A673 (cell line): Measurements from ENCODE around the gene CFAP57. TPM values are rescaled to one million over a fixed set of nuclear protein-coding genes. Genes with fewer than 3 reads are reported as not detected.

Experiments used
- BruUV-seq: library from RNA; stranded (reverse); fragments of 400-500 nt; replicated peaks from 2 replicates; lab custom pipeline; 2021; lab: Mats Ljungman, UMichigan
- CTCF ChIA-PET: fragments of 300-600 bp; sonication (Branson Sonifier 250); formaldehyde crosslinking; loops from one replicate; lab custom pipeline; 2022; ENCODE audit warnings: antibody characterized with exemption; lab: Charles Lee
- POLR2A ChIA-PET: fragments of 300-600 bp; sonication (Branson Sonifier 250); formaldehyde crosslinking; loops from one replicate; lab custom pipeline; 2022; ENCODE audit warnings: antibody characterized with exemption; ENCODE audit not compliant: low non-redundant PET; lab: Charles Lee
- DNase-seq: peaks from one replicate; pipeline ENCODE4 v3.0.0-alpha.2; 2015; ENCODE audit warnings: low spot score
- H3K27ac ChIP-seq: fragments of 200-600 bp; sonication (generic); 2 replicates; pipeline ENCODE4 v1.5.1; 2016; ENCODE audit warnings: mixed run types, low read depth, mild to moderate bottlenecking, mixed read lengths, antibody characterized with exemption, low read length; ENCODE audit not compliant: poor library complexity, severe bottlenecking
- H3K27me3 ChIP-seq: fragments of 200-600 bp; sonication (generic); replicated peaks from 2 replicates; pipeline ENCODE4 v1.6.1; 2017; ENCODE audit warnings: mixed run types, low read depth, mild to moderate bottlenecking, mixed read lengths, antibody characterized with exemption, low read length; ENCODE audit not compliant: insufficient read depth, poor library complexity
- H3K36me3 ChIP-seq: fragments of 200-600 bp; sonication (generic); 2 replicates; pipeline ENCODE4 v1.6.1; 2016; ENCODE audit warnings: mixed run types, mild to moderate bottlenecking, mixed read lengths, antibody characterized with exemption, low read length; ENCODE audit not compliant: insufficient read depth, poor library complexity, severe bottlenecking
- H3K4me1 ChIP-seq: fragments of 200-600 bp; sonication (generic); 2 replicates; pipeline ENCODE4 v1.6.1; 2017; ENCODE audit warnings: mixed run types, mild to moderate bottlenecking, mixed read lengths, antibody characterized with exemption, low read length; ENCODE audit not compliant: insufficient read depth, poor library complexity, severe bottlenecking
- H3K4me3 ChIP-seq: fragments of 200-600 bp; sonication (generic); 2 replicates; pipeline ENCODE4 v1.5.1; 2016; ENCODE audit warnings: low read depth, mixed run types, mild to moderate bottlenecking, mixed read lengths, low read length; ENCODE audit not compliant: poor library complexity, severe bottlenecking
- H3K9me3 ChIP-seq: fragments of 200-600 bp; sonication (generic); 2 replicates; pipeline ENCODE4 v1.6.1; 2016; ENCODE audit warnings: mixed run types, low read depth, mild to moderate bottlenecking, mixed read lengths, antibody characterized with exemption, low read length; ENCODE audit not compliant: poor library complexity, severe bottlenecking
- EZH2 ChIP-seq: fragments of 200-600 bp; sonication (generic); IDR thresholded peaks from 2 replicates; pipeline ENCODE4 v1.6.1; 2017; ENCODE audit warnings: borderline replicate concordance, low read depth, mild to moderate bottlenecking, mixed read lengths, antibody characterized with exemption, low read length; ENCODE audit not compliant: poor library complexity, severe bottlenecking
- intact Hi-C: fragments of 100-400 bp; cut with micrococcal nuclease; formaldehyde crosslinking; loops from one replicate; pipeline ENCODE4 v1.10.0; 2022; ENCODE audit not compliant: unreplicated experiment
- total RNA-seq: library from RNA; stranded (reverse); gene quantifications from 2 replicates; pipeline ENCODE4 v1.2.3, GENCODE V29; 2021
- TF ChIP-seq, protein P1 (sequence below): fragments of 300-800, 200-600 bp; sonication (generic); conservative IDR thresholded peaks from 2 replicates; pipeline ENCODE4 v1.5.1; 2017; ENCODE audit warnings: low read depth, mild to moderate bottlenecking, antibody characterized with exemption, low read length, moderate library complexity, mixed read lengths

CFAP57 gene
- total RNA-seq, 1 experiment from 2014 or later = 0.73 TPM

DNA sequence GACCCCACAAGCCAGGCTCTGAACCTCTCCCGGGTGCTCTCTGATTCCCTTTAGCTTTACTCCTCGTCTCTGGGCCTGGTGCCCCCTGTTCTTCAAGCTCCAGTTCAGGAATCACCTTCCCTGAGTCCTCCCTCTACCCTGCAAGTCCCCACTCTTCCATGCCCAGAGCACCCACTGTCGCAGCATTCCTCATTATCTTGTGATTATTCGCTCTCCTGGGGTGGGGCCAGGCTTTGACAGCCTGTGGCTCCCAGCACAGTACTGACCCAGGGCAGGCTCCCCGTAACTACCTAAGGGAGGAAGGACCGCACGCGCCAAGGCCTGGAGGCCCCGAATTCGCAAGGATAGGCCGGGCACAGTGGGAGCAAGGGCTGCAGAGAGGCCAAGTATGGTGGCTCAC is 114.0 kb downstream of the CFAP57 start:
- ChIA-PET CTCF (no interaction called here), POLR2A (no interaction called here)
- H3K36me3 ChIP-seq = no peaks in the 10 kb centered on the region
- no peak for DNase-seq
- TF ChIP-seq EZH2 = no peak
- TF ChIP-seq, protein P1, sequence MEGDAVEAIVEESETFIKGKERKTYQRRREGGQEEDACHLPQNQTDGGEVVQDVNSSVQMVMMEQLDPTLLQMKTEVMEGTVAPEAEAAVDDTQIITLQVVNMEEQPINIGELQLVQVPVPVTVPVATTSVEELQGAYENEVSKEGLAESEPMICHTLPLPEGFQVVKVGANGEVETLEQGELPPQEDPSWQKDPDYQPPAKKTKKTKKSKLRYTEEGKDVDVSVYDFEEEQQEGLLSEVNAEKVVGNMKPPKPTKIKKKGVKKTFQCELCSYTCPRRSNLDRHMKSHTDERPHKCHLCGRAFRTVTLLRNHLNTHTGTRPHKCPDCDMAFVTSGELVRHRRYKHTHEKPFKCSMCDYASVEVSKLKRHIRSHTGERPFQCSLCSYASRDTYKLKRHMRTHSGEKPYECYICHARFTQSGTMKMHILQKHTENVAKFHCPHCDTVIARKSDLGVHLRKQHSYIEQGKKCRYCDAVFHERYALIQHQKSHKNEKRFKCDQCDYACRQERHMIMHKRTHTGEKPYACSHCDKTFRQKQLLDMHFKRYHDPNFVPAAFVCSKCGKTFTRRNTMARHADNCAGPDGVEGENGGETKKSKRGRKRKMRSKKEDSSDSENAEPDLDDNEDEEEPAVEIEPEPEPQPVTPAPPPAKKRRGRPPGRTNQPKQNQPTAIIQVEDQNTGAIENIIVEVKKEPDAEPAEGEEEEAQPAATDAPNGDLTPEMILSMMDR = no peak
- intact Hi-C loops = no loop called here
- no peaks in the 10 kb centered on the region for H3K9me3 ChIP-seq
- no peaks in the 10 kb centered on the region for H3K27me3 ChIP-seq
- no peaks in the 10 kb centered on the region for H3K4me1 ChIP-seq
- H3K4me3 ChIP-seq = no peak overlapping the region
- no peak overlapping the region for H3K27ac ChIP-seq
- BruUV-seq = no TSS peak

DNA sequence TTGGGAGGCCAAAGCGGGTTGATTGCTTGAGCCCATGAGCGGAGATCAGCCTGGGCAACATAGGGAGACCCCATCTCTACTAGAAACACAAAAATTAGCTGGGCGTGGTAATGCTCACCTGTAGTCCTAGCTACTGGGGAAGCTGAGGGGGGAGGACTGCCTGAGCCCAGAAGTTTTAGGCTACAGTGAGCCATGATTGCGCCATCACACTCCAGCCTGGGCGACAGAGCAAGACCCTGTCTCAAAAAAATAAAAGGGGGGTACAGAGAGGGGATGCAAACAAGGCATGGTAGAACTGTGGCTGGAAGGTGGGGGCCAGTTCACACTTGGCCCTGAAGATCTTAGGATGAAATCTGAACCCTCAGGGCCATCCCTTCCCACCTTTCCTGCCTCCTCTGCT is 114.4 kb downstream of the CFAP57 start:
- H3K27me3 ChIP-seq = no peaks in the 10 kb centered on the region
- H3K36me3 ChIP-seq = no peaks in the 10 kb centered on the region
- TF ChIP-seq EZH2 = no peak
- TF ChIP-seq, protein P1 = no peak
- H3K27ac ChIP-seq = no peak overlapping the region
- intact Hi-C loops = no loop called here
- H3K4me3 ChIP-seq = no peak overlapping the region
- DNase-seq = no peak
- no peaks in the 10 kb centered on the region for H3K9me3 ChIP-seq
- ChIA-PET CTCF (no interaction called here), POLR2A (no interaction called here)
- H3K4me1 ChIP-seq = no peaks in the 10 kb centered on the region
- no TSS peak for BruUV-seq

DNA sequence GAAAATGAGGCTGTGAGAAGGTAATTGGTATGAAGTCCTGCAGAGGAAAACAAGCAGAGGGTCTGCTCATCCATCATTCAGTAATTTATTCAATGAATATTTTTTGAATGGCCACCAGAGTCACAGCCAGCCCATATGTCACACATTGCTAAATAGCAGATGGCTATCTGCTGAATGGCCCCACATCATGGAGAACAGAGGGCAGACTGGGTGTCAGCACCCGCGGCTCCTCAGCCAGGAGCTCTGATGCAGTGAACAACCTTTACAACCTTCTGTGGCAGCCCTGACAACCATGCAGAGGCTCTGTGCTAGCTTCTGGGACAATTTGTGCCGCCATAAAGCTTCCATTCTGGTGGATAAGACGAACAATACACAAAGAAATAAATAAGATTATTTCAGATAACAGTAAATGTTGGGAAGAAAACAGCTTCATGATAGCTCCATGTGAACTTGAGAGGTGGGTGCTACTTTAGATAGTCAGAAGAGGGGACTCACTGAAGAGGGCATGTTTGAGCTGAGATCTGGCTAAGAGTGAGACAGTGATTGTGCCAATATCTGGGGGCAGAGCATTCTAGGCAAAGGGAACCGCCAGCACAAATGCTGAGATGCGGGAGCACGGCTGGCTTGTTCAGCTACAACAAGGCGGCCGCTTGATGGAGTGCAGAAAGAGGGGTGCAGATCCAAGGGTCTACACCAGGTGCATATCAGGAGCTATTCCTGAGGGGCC is 116.1 kb downstream of the CFAP57 start:
- H3K27ac ChIP-seq = no peak overlapping the region
- ChIA-PET CTCF (no interaction called here), POLR2A (no interaction called here)
- BruUV-seq = no TSS peak
- no peaks in the 10 kb centered on the region for H3K27me3 ChIP-seq
- H3K36me3 ChIP-seq = no peaks in the 10 kb centered on the region
- intact Hi-C loops = no loop called here
- TF ChIP-seq, protein P1 = no peak
- TF ChIP-seq EZH2 = no peak
- no peaks in the 10 kb centered on the region for H3K4me1 ChIP-seq
- no peak overlapping the region for H3K4me3 ChIP-seq
- DNase-seq = no peak
- no peaks in the 10 kb centered on the region for H3K9me3 ChIP-seq
